Vagina (tissue), 2 donors: Measurements from ENCODE around the gene HEATR1.
"Not testable (repeated sequence)": the region's sequence is repeated elsewhere in the genome, so short reads cannot be mapped to it uniquely, and the experiment has no call there.

Source experiments
- CTCF ChIP-seq, 3 experiments: fragments of 450-650 bp in 2 of 3; fragments of 200-600 bp in 1 of 3; sonication (generic) in 1 of 3; IDR thresholded peaks; one replicate each; pipeline ENCODE4 v1.5.1; 2017 to 2019; ENCODE audit warnings: antibody characterized with exemption in 3 of 3, mild to moderate bottlenecking in 2 of 3, moderate library complexity in 2 of 3
- POLR2AphosphoS5 ChIP-seq, 2 donors: sonication (generic); formaldehyde crosslinking; IDR thresholded peaks; one replicate each; pipeline ENCODE4 v1.9.0; 2017; ENCODE audit warnings: antibody characterized with exemption in 2 of 2, mild to moderate bottlenecking in 2 of 2, low read depth in 1 of 2; ENCODE audit not compliant: insufficient read depth in 1 of 2

GRCh38 chr1:236577041-236577440 is 27.3 kb downstream of the HEATR1 start:
- TF ChIP-seq CTCF (IDR thresholded peaks at IDR 0.05); POLR2AphosphoS5 (IDR thresholded peaks at IDR 0.05; ENCODE audit: insufficient read depth in 1 of 2, low read depth in 1 of 2): not testable (repeated sequence)
